Dedifferentiated amniotic fluid mesenchymal stem cell (primary cell): Measurements from ENCODE around the gene GCHFR.
A peak's percentile ranks its signal among the peaks of the same experiment; 100 is the strongest.

Experiments
- DNase-seq: peaks from one replicate; pipeline ENCODE4 v3.0.0-alpha.2; 2016; ENCODE audit errors: extremely low spot score

Gene GCHFR

GRCh38 chr15:40775740-40776536, 12.1 kb downstream of the GCHFR start:
- no peak for DNase-seq

- DNase-seq = peak; percentile 66
Observed at GRCh38 chr15:40776537-40777141, 12.8 kb downstream of the GCHFR start.

GRCh38 chr15:40782609-40783227, 18.9 kb downstream of the GCHFR start:
- no peak for DNase-seq

- DNase-seq = no peak
Observed at GRCh38 chr15:40785164-40785563, 21.3 kb downstream of the GCHFR start.

- no peak for DNase-seq
Observed at GRCh38 chr15:40785814-40786213, 21.9 kb downstream of the GCHFR start.

- DNase-seq = no peak
Observed at GRCh38 chr15:40787344-40787841, 23.5 kb downstream of the GCHFR start.

GRCh38 chr15:40787991-40788390, 24.1 kb downstream of the GCHFR start:
- DNase-seq = no peak

GRCh38 chr15:40789119-40789518, 25.3 kb downstream of the GCHFR start:
- no peak for DNase-seq

GRCh38 chr15:40789999-40790398, 26.1 kb downstream of the GCHFR start:
- no peak for DNase-seq

- no peak for DNase-seq
Observed at GRCh38 chr15:40790718-40791117, 26.9 kb downstream of the GCHFR start.

- DNase-seq = no peak
Observed at GRCh38 chr15:40792394-40792793, 28.5 kb downstream of the GCHFR start.

- peak; percentile 74 for DNase-seq
Observed at GRCh38 chr15:40793216-40793989, 29.5 kb downstream of the GCHFR start.

GRCh38 chr15:40796041-40796440, 32.2 kb downstream of the GCHFR start:
- no peak for DNase-seq

GRCh38 chr15:40796512-40796911, 32.6 kb downstream of the GCHFR start:
- DNase-seq = no peak

- DNase-seq = no peak
Observed at GRCh38 chr15:40799523-40799922, 35.7 kb downstream of the GCHFR start.

GRCh38 chr15:40803076-40803475, 39.2 kb downstream of the GCHFR start:
- DNase-seq = no peak

GRCh38 chr15:40803688-40804087, 39.8 kb downstream of the GCHFR start:
- DNase-seq = no peak

GRCh38 chr15:40806672-40807027, 42.8 kb downstream of the GCHFR start:
- DNase-seq = no peak

GRCh38 chr15:40807028-40807887, 43.4 kb downstream of the GCHFR start, which contains the start of the genes DNAJC17 and ZFYVE19:
DNAJC17 (minus strand) TSS chr15:40807473; CDS start chr15:40807446, 27 bp downstream.
ZFYVE19 (plus strand) TSS chr15:40807089; CDS start chr15:40807590, 501 bp downstream.
- DNase-seq = peak; percentile 99

GRCh38 chr15:40807888-40808461, 44.1 kb downstream of the GCHFR start:
- no peak for DNase-seq
